ACC112 (cell line): ENCODE measurements around the gene DNM3.

Source experiments
- H2AFZ ChIP-seq: fragments of 200-600 bp; sonication (generic); one replicate; pipeline ENCODE4 v1.6.0; 2017; ENCODE audit warnings: antibody characterized with exemption, low read length; ENCODE audit not compliant: unreplicated experiment
- H3K27ac ChIP-seq: fragments of 200-600 bp; sonication (generic); 2 replicates; pipeline ENCODE4 v1.5.1; 2014; ENCODE audit warnings: low read depth, mild to moderate bottlenecking, antibody characterized with exemption, low read length, moderate library complexity
- H3K27me3 ChIP-seq: fragments of 200-600 bp; sonication (generic); 2 replicates; pipeline ENCODE4 v1.6.1; 2014; ENCODE audit warnings: mild to moderate bottlenecking, antibody characterized with exemption, low read length, moderate library complexity, mixed read lengths; ENCODE audit not compliant: insufficient read depth
- H3K36me3 ChIP-seq: fragments of 200-600 bp; sonication (generic); 2 replicates; pipeline ENCODE4 v1.6.1; 2016; ENCODE audit warnings: mild to moderate bottlenecking, antibody characterized with exemption, low read length, moderate library complexity, mixed read lengths; ENCODE audit not compliant: insufficient read depth
- H3K4me1 ChIP-seq: fragments of 200-600 bp; sonication (generic); one replicate; pipeline ENCODE4 v1.6.1; 2016; ENCODE audit warnings: low read length, mixed read lengths; ENCODE audit not compliant: insufficient read depth, unreplicated experiment, control insufficient read depth
- H3K4me3 ChIP-seq: fragments of 200-600 bp; sonication (generic); 2 replicates; pipeline ENCODE4 v1.5.1; 2014; ENCODE audit warnings: mild to moderate bottlenecking, low read depth, low read length
- H3K79me2 ChIP-seq: fragments of 200-600 bp; sonication (generic); one replicate; pipeline ENCODE4 v1.6.0; 2016; ENCODE audit warnings: low read length; ENCODE audit not compliant: control insufficient read depth, unreplicated experiment, insufficient read depth

The DNM3 gene

DNA sequence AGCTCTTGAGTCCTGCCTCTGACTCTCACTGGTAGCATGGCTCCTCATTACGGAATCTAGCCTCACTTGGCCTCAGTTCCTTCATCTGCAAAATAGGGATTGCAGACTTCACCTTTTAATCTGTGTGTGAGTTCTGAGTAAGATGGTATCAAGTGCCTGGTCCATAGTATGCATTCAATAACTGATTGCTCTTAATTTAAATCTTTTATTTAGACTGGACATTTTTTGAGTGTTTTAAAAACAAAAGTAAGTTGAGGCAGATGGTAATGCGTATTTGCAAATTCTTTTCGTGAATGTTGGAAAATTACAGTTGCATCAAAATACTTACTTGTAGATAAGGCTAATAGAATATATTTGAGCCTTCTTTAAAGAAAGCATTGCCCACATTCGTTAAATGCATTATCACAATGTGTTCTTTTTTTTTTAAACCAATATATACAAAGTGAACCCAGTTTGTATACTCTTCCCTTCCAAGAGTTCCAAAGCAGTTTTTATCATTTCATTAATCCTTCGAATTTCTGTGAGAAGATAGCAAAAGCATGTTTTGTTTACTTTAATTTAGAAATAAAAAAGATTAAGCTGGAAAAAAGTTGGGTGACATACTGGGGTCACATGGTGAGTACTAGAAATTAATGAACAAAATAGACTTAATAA is 8.1 kb downstream of the DNM3 start:
- no peak overlapping the region for H3K4me3 ChIP-seq
- H3K4me1 ChIP-seq: no peaks in the 10 kb centered on the region
- peaks cover 31% of the 10 kb centered on the region for H3K27me3 ChIP-seq
- no peak overlapping the region for H3K27ac ChIP-seq
- no peaks in the 10 kb centered on the region for H3K79me2 ChIP-seq
- H2AFZ ChIP-seq: no peak overlapping the region
- H3K36me3 ChIP-seq: no peaks in the 10 kb centered on the region

DNA sequence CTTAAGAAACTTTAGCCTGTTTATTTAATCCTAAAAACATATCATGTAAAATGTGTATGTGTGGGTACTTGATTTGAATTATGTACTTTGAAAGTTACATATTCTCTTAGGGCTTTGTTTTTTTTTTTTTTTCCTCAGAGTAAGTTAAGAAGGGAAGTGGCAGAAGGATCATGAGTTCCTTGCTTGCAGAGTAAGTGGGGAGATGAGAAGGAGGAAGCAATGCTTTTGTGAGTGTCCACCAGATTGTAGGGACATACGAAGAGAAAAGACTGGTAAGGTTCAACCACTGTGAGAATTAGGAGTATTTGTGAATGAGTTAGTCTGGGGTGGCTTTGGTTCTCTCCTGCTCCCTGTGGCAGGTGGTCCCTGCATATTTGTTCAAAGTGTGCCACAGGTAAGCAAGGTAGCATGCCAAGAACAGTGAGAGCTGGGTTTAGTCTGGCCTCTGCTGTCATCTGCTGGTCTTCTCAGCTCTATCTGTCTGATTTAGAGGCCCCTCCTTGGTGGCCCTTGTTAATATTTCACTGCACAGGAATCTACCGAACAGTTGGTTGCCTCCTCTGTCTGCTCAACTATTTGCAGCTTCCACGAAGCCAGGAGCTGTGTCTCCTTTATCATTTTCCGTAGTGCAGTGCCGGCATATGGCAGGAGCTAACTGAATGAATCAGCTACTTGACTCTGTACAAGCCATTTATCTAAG is 9.5 kb downstream of the DNM3 start:
- Histone ChIP-seq H3K4me1 (no peaks in the 10 kb centered on the region), H3K79me2 (no peaks in the 10 kb centered on the region), H3K27ac (no peak overlapping the region), H3K4me3 (no peak overlapping the region), H2AFZ (no peak overlapping the region), H3K27me3 (peaks cover 27% of the 10 kb centered on the region), H3K36me3 (no peaks in the 10 kb centered on the region)

DNA sequence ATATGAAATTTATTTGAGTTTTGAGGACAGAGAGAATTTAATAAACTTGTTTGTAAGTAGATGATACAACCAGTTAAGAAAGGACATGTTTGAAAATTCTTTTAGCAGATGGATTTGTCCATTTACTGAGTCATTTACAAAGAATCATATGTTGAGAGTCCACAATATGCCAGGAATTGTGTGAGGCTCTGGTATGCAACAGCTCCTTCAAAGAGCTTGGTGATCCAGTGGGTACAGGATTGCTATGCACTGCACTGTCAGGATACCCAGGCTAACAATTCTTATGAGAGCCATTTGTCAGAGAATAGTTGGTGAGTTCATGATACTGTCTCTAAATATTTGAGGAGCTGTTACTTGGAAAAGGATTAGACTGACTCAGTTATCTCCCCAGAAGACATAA is 11.0 kb downstream of the DNM3 start:
- peaks cover 34% of the 10 kb centered on the region for H3K27me3 ChIP-seq

DNA sequence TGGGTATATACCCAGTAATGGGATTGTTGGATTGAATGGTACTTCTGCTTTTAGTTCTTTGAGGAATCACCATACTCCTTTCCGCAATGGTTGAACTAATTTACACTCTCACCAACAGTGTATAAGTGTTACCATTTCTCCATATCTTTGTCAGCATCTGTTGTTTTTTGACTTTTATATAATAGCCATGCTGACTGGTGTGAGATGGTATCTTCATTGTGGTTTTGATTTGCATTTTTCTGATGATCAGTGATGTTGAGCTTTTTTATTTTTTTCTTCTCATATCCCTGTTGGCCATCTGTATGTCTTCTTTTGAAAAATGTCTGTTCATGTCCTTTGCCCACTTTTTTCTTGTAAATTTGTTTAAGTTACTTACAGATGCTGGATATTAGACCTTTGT is 14.1 kb downstream of the DNM3 start:
- Histone ChIP-seq H3K36me3 (no peaks in the 10 kb centered on the region), H2AFZ (no peak overlapping the region), H3K4me3 (no peak overlapping the region), H3K27ac (no peak overlapping the region), H3K4me1 (no peaks in the 10 kb centered on the region), H3K79me2 (no peaks in the 10 kb centered on the region), H3K27me3 (peaks cover 34% of the 10 kb centered on the region)

More for the DNA sequence above, 11.0 kb downstream of the DNM3 start:
- H3K36me3 ChIP-seq: no peaks in the 10 kb centered on the region
- no peaks in the 10 kb centered on the region for H3K4me1 ChIP-seq
- H2AFZ ChIP-seq: no peak overlapping the region
- H3K79me2 ChIP-seq: no peaks in the 10 kb centered on the region
- no peak overlapping the region for H3K27ac ChIP-seq
- no peak overlapping the region for H3K4me3 ChIP-seq

DNA sequence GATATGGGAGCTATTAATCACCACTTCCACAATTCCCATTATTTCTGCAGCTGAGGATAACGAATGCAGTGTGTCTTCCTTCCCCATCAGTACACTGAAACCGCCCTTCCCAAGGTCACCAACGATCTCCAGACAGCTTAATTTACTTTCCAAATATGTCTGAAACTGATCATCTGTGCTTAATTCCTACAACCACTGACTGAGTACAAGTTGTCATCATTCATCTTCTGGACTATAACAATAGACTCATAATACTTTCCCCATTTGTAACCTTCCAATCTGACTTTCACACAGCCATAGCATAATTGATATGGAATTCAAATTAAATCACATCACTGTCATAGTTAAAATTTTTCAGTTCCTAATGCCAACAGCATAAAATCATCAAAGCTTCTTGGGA is 17.4 kb downstream of the DNM3 start:
- no peaks in the 10 kb centered on the region for H3K4me1 ChIP-seq
- H3K4me3 ChIP-seq: no peak overlapping the region
- no peaks in the 10 kb centered on the region for H3K36me3 ChIP-seq
- no peak overlapping the region for H2AFZ ChIP-seq
- H3K79me2 ChIP-seq: no peaks in the 10 kb centered on the region
- peaks cover 39% of the 10 kb centered on the region for H3K27me3 ChIP-seq
- H3K27ac ChIP-seq: no peak overlapping the region

DNA sequence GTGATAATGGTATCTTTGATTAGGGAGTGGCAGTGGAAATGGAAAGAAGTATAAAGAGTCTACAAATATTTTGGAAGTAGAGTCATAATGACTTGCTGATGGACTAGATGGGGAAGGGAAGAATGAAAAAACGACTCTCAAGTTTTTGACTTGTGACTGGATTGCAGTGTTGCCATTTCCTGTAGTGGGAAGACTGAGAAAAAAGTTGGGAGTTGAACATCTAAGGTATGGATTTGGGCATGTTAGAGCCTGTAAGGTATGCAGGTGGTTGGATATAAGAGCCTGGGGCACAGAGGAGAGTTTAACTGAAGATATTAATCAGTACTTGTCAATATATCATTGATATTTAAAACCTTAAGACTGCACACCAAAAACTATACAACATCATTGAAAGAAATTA is 19.4 kb downstream of the DNM3 start:
- no peaks in the 10 kb centered on the region for H3K4me1 ChIP-seq
- H3K27me3 ChIP-seq: peaks cover 41% of the 10 kb centered on the region
- H3K27ac ChIP-seq: no peak overlapping the region
- no peaks in the 10 kb centered on the region for H3K36me3 ChIP-seq
- H3K4me3 ChIP-seq: no peak overlapping the region
- no peaks in the 10 kb centered on the region for H3K79me2 ChIP-seq
- H2AFZ ChIP-seq: no peak overlapping the region

DNA sequence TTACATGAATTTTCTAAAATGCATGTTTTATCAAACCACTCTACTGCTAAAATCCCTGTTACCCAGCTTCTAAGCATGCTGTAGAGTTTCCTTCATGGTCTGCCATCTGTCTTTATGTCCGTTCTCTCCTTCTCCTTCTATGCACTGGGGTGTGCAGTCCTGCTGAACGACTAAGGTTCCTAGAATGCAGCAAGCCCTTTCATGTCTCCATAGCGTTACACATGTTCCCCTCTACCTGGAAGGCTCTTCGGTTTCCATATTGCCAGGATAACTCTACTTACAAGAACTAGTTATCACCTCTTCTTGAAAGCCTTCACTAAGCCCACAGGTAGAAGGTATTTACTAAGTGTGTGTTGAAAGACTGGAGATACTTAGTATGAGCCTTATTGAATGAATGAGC is 22.2 kb downstream of the DNM3 start:
- Histone ChIP-seq H3K27me3 (peaks cover 42% of the 10 kb centered on the region), H3K79me2 (no peaks in the 10 kb centered on the region)

DNA sequence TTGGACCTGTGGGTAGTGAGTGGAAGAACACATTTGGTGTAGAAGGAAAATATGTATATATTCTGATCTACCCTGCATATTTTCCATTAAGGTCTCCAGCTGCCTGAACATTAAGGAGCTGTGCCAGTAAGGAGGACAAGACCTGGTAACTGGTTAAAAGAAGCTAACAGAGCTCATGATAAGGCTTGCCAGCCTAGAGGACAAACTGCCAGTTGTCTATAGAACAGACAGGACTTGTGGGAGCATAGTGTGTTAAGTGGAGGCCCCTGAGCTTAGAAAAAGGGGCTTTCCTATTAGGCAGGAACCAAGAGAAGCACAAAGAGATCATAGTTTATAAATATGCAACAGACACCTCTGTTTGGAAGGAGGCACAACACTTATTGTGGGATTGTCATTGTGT is 23.0 kb downstream of the DNM3 start:
- Histone ChIP-seq H3K36me3 (no peaks in the 10 kb centered on the region), H3K79me2 (no peaks in the 10 kb centered on the region), H3K27me3 (peaks cover 42% of the 10 kb centered on the region), H3K4me3 (no peak overlapping the region), H2AFZ (no peak overlapping the region), H3K4me1 (no peaks in the 10 kb centered on the region), H3K27ac (no peak overlapping the region)

More for the DNA sequence above, 22.2 kb downstream of the DNM3 start:
- no peak overlapping the region for H3K27ac ChIP-seq
- no peaks in the 10 kb centered on the region for H3K36me3 ChIP-seq
- H3K4me1 ChIP-seq: no peaks in the 10 kb centered on the region
- no peak overlapping the region for H2AFZ ChIP-seq
- no peak overlapping the region for H3K4me3 ChIP-seq

DNA sequence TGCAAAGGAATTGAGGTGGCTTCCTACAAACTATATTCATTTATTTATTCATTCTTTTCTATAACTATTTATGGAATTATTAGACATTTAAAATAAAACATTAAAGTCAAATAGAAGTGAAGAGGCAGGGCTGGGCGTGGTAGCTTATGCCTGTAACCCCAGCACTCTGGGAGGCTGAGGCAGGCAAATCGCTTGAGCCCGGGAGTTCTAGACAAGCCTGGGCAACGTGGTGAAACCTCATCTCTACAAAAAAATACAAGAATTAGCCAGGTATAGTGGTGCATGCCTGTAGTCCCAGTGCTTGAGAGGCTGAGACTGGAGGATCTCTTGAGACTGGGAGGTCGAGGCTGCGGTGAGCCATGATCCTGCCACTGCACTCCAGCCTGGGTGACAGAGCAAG is 23.8 kb downstream of the DNM3 start:
- H3K4me3 ChIP-seq: no peak overlapping the region
- H3K79me2 ChIP-seq: no peaks in the 10 kb centered on the region
- no peak overlapping the region for H3K27ac ChIP-seq
- peaks cover 41% of the 10 kb centered on the region for H3K27me3 ChIP-seq
- H3K4me1 ChIP-seq: no peaks in the 10 kb centered on the region
- no peak overlapping the region for H2AFZ ChIP-seq
- H3K36me3 ChIP-seq: no peaks in the 10 kb centered on the region

DNA sequence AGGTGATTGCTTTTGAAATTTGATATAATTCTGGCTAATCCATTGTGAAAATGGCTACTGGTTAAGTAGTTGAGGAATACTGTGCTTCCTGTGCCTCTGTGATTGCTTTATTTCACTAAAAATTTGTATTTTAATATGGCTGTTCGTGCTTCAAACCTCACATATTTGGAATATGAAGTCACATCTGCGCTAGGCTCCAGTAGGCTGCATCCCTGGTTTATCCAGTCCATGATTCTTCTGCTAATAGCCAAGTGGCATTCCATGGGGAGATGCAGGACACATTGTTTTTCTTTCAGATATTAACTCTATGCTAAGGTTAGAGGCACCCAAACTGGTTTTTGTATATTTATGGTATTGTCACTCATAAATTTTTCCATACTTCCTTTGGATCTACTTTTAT is 25.9 kb downstream of the DNM3 start:
- Histone ChIP-seq H3K27me3 (peaks cover 45% of the 10 kb centered on the region), H3K27ac (no peak overlapping the region), H3K4me1 (no peaks in the 10 kb centered on the region), H2AFZ (no peak overlapping the region), H3K4me3 (no peak overlapping the region), H3K79me2 (no peaks in the 10 kb centered on the region), H3K36me3 (no peaks in the 10 kb centered on the region)

DNA sequence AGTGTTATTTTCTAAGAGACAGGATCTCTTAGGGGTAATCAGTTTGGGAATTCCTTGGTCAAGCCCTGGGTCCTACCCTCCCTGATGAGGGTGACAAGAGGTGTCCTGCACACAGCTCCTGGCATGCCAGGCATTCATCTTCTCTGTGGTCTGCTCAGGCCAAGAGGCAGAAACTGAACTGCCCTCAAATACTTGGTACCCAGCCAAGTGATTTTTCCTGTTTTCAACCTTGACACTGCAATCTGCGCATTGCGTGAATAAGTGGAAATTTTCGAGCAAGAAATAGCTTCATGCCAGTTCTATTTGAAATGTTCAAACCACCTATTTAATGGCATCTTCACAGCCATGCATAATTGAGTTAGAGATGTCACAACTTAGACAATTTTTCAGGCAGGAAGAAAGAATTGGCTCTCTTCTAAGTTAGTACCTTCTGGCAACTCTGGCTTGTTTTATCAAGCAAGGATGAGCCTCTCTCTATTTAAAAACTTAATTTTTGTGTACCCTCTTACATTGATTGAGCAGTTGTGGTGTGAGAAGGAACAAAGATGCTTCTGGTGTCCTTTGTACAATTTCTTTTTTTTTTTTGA is 27.0 kb downstream of the DNM3 start:
- no peak overlapping the region for H2AFZ ChIP-seq
- peaks cover 46% of the 10 kb centered on the region for H3K27me3 ChIP-seq
- H3K27ac ChIP-seq: no peak overlapping the region
- H3K36me3 ChIP-seq: no peaks in the 10 kb centered on the region
- no peaks in the 10 kb centered on the region for H3K4me1 ChIP-seq
- no peak overlapping the region for H3K4me3 ChIP-seq
- no peaks in the 10 kb centered on the region for H3K79me2 ChIP-seq
